NCI-H82 (cell line): Measurements from ENCODE around the gene DDX5.
"Not testable (repeated sequence)": the region's sequence is repeated elsewhere in the genome, so short reads cannot be mapped to it uniquely, and the experiment has no call there.

ENCODE experiments used
- DNase-seq: peaks from one replicate; lab custom pipeline; 2025; lab: John Stamatoyannopoulos, UW

DDX5 gene

DNA sequence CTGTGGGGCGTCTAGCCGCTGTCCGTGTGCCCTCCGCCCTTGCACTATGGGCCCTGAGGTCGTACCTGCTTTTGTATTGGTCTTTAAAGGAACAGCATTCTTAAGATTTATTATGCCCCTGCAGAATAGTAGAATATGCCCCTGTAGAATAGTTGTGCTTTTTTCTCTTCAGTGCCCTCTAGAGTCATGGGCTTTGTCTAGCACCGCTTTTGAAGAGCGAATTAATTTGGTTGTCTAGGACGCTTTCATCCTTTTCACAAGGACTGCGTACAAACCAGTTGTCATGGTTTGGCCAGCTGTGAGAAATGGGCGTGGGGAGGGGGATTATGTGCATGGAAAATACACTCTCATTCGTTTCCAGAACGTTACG, 1.3 kb upstream of the DDX5 start:
- peak; percentile 83 for DNase-seq

- DNase-seq: peak; percentile 100
Measured at GRCh38 chr17:64506576-64507412, 705 bp upstream of the DDX5 start, which contains the start of gene CEP95. CEP95 (plus strand) TSS chr17:64506977; CDS start chr17:64507098, 121 bp downstream.

DNA sequence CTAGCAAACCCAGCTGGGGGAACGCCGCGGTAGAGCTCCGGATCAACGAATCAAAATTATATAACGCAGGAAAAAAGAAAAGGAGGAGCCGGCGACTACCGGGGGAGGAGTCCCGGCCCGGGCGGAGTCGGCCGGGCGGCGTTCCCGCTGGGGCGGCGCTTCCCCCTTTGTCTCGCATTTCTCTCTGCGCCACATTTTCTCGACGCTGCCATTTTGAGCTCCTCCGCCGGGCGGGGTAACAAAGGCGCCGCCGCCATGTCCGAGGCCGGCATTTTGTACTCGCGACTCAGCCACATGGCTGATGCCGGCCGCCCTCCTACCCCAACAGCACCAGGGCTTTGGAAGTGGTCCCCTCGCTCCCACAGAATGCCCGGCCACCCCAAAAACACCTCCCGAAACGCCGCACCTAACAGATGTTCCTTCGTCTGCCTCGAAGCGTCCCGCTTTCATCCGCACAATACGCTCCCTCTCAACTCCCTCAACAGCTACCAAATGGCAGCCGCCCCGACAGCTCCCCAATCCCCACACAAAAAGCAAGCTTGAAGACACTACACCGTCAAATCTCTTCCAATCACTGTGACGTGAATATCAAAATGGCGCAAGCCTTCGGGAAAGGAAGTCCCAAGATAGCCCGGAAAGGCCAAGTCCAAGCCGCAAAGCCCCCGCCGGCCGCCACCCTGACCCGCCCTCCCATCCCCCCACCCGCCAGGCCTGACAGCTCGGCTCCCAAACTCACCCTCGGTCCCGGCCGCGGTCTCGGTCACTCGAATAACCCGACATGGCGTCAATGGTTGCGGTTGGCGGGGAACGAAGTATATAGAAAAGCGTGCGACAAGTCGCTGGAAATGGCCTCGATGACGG, 519 bp downstream of the DDX5 start:
- peak; percentile 76 for DNase-seq

DNA sequence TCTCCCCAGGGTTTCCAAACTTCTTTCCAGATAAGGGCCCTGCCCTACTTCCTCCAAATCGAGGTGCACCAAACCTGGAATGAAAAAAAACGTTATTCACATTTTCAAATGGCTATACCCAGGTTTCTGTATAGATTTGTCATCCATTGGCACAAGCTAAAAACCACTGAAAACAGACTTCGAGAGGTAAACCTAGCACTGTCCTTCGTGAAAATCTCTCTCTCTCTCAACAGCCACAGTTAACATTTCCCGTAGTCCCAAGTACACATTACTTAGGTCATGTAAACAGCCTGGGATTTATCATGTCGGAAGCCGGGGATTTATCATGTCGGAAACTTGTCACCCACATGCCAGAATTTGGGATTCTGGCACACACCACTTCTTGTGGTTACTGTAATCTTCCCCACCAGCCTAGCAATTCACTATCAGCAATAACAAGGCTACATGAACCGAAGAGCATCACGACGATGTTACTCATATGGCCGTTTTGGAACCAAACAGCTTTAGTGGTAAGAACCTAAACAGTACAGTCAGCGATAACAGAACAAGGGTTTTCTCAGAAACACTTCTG, 1.2 kb downstream of the DDX5 start:
- peak; percentile 53 for DNase-seq

DNA sequence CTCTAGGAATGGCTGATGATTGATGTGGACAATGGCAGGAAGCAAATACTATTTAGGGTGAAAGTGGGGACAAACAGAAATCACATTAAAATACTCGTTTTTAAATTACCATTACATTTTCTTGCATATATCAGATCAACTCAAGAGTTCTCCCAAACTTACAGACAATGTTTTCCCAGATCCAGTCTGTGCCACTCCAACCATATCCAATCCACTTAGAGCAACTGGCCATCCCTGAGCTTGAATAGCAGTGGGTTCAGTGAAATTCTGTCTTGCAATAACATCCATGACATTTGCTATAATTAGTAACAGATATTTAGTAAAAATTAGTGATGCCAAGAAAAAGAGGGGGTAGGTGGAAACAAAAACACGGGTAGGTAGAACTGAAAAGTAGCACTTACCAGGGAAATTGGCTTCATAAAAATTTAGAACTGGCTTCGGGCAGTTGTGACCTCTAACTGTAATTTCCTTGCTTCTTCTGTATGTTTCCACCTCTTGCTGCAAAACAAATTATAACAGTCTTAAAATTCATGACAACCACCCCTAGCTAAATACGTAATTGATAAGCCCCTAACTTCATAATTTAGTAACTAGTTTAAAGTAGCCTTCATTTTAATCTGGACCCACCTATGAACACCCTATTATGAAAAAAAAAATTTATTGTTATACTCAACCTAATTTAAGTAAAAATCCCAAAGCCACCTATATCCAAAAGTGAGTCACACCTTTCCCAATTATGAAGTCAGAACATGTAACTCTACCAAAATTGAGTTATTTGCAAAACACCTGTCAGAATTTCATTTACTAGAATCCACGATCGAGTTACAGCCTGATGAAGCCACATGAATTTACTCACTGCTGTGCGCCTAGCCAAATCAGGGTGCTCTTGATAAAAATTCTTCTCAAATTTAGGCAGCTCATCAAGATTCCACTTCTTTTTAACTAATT, 2.0 kb downstream of the DDX5 start:
- DNase-seq: no peak

GRCh38 chr17:64503341-64503740, 2.7 kb downstream of the DDX5 start:
- DNase-seq: no peak

- no peak for DNase-seq
Measured at GRCh38 chr17:64502809-64503208, 3.3 kb downstream of the DDX5 start.

GRCh38 chr17:64502021-64502420, 4.1 kb downstream of the DDX5 start:
- DNase-seq: no peak

GRCh38 chr17:64500862-64501765, 5.0 kb downstream of the DDX5 start:
- DNase-seq: no peak

DNA sequence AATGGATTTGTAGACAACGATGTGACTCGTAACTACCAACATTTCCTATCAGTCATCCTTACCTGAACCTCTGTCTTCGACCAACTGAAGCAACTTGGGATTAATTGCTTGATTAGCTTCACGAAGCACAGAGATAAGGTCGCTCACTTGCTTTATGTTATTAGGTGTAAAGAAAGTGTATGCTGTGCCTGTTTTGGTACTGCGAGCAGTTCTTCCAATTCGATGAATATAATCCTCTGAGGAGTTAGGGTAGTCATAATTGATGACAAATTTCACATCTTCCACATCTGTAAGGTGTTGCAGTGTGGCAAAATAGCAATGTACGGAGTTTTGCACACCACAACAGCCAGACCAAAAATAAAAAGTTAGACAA, 5.6 kb downstream of the DDX5 start:
- no peak for DNase-seq

- DNase-seq: no peak
Measured at GRCh38 chr17:64499805-64500486, 6.1 kb downstream of the DDX5 start.

GRCh38 chr17:64498308-64499203, 7.5 kb downstream of the DDX5 start:
- no peak for DNase-seq

DNA sequence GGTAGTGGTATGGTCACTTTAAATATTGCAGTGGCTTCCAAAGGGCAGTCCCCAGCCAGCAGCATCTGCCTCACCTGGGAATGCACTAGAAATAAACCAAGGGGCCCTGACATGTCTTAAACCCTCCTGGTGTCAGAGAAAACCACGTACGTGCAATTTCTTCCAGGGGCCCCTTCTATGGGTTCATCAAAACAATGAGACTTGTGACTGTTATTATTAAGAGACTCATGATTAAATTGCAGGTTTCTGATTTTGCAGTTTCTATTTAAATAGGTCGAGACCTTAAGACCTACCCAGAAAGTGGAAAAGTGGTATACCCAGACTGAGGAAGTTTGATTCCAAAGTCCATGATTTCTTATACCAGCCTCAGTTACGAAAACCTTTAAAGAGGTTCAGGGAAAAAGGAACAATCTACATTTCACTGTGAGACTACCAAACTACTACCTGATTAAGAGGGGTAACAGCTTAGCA, 8.5 kb downstream of the DDX5 start:
- no peak for DNase-seq

DNA sequence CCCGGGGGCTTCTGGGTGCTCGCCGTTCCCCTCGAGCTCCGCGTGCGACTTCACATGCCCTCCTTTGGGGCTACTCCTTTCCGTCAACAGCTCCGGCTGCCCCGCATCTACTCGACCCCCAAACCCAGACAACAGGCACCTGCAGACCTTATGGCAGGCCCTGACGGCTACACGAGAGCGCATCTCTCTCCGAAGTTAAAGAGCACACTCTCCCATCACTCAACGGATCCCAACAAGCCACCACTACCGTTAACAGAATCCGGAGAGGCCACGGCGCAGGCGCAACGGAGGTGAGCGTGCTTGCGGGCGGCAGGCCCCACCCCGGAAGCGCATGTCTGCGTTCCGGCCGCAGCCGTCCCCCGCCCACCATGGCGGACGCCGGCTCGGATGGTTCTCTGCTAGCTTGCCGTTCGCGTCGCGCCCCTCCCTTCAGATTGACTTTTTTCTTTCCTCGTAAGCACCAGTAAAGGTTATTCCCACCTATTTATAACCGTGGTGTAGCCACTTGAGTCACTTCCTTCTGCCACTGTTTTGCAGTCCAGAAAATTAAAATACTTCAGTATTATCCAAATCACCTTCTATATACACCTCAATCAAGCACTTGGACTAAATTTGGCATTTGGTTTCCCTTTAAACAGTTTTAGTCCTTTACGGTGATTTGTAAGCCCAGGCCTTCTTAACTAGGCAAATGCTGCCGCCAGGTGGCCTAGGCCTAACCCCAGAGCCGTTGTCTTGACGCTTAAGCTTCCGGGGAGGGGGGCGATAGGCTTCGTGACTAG, 9.1 kb downstream of the DDX5 start, which contains the start of gene POLG2:
TSS of gene POLG2 (minus strand) at position 269 of the 779 bp plus-strand sequence. CDS start at position 183, 86 bp downstream.
- peak; percentile 96 for DNase-seq

- DNase-seq: no peak
Measured at GRCh38 chr17:64496348-64496785, 9.7 kb downstream of the DDX5 start.

- not testable (repeated sequence) for DNase-seq
Measured at GRCh38 chr17:64495300-64495699, 10.8 kb downstream of the DDX5 start.

DNA sequence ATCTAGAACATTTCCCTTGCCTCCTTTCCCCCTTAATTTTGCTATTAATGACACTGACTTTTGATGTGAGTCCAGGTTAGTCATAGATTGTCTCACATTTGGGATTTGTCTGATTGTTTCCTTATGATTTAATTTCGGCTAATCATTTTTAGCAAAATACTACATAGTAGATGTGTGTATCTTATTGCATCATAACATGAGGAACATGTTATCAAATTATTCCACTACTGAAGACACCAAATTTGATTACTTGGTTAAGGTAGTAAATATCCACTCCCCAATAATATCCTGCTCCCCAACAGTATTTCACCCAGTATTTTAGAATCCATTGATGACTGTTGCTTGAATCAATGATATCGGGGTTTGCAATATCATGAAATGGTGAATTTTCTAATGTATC, 12.0 kb downstream of the DDX5 start:
- no peak for DNase-seq
